ENCODE results near the gene CDC25C.
A peak's percentile ranks its signal among the peaks of the same experiment; 100 is the strongest.

Gene CDC25C

DNA sequence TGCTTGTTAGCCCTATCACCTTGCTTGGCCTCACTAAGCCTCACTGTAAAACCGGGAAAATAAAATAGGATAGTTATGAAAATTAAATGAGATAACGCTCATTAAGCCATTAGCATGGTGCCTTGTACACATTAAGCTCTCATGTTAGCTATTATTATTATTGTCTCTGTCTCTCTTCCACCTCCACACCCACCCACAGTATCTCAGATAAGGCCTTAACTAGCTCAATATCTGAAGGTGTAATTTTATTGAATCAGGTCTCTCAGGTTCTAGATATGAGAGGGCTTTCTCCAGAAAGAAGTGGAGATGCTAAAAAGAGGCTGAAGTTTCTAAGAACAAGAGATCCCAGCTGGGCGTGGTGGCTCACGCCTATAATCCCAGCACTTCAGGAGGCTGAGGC lies 84.8 kb downstream of the CDC25C start:
- Histone ChIP-seq H3K4me1 (no peaks in the 10 kb centered on the region), H3K36me3 (no peaks in the 10 kb centered on the region), H3K4me3 (ENCODE audit: low read depth, low read length) (no peak overlapping the region), H3K27me3 (peaks cover 26% of the 10 kb centered on the region), H3K9me3 (no peaks in the 10 kb centered on the region)
- TF ChIP-seq, protein P1, sequence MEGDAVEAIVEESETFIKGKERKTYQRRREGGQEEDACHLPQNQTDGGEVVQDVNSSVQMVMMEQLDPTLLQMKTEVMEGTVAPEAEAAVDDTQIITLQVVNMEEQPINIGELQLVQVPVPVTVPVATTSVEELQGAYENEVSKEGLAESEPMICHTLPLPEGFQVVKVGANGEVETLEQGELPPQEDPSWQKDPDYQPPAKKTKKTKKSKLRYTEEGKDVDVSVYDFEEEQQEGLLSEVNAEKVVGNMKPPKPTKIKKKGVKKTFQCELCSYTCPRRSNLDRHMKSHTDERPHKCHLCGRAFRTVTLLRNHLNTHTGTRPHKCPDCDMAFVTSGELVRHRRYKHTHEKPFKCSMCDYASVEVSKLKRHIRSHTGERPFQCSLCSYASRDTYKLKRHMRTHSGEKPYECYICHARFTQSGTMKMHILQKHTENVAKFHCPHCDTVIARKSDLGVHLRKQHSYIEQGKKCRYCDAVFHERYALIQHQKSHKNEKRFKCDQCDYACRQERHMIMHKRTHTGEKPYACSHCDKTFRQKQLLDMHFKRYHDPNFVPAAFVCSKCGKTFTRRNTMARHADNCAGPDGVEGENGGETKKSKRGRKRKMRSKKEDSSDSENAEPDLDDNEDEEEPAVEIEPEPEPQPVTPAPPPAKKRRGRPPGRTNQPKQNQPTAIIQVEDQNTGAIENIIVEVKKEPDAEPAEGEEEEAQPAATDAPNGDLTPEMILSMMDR (IDR thresholded peaks at IDR 0.05; ENCODE audit: low read depth, low read length) = no peak
- DNase-seq = no peak

DNA sequence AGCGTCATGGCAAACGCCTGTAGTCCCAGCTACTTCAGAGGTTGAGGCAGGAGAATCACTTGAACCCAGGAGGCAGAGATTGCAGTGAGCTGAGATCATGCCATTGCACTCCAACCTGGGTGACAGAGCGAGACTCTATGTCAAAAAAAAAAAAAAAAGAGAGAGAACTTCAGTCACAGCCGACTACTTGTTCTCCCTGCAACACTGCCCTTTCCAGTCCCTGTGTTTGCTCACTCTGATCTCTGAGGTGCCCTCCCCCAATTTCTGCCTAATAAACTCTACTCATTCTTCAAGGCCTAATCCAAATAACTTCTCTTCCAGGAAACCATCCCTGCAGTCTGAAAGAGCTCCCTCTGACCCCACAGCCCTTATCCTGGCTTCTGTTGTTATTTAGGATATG lies 85.3 kb downstream of the CDC25C start:
- DNase-seq = no peak
- no peaks in the 10 kb centered on the region for H3K9me3 ChIP-seq
- no peaks in the 10 kb centered on the region for H3K4me1 ChIP-seq
- no peaks in the 10 kb centered on the region for H3K36me3 ChIP-seq
- peaks cover 31% of the 10 kb centered on the region for H3K27me3 ChIP-seq
- TF ChIP-seq, protein P1 (IDR thresholded peaks at IDR 0.05; ENCODE audit: low read depth, low read length) = no peak
- H3K4me3 ChIP-seq (ENCODE audit: low read depth, low read length) = no peak overlapping the region

DNA sequence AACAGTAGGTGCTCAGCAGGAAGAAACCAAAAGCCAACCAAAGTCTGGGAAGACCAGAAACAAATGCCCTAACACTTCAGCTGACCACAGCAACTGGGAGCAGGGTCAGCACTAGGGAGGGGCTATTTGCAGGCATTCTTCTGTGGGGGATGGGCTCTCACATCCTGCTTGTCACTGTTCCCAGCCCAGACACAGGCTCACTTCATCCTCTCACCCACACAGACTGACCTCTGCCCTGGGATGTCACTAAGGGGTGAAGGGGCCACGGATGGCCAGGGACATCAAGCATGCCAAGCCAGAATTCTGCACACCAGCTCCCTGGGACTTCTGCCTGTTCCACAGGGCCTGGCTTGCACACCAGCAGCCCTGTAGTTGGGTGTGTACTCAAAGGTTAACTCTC lies 85.9 kb downstream of the CDC25C start:
- DNase-seq = no peak
- Histone ChIP-seq H3K27me3 (peaks cover 37% of the 10 kb centered on the region), H3K36me3 (no peaks in the 10 kb centered on the region), H3K4me1 (no peaks in the 10 kb centered on the region), H3K9me3 (no peaks in the 10 kb centered on the region), H3K4me3 (ENCODE audit: low read depth, low read length) (no peak overlapping the region)
- TF ChIP-seq, protein P1 (IDR thresholded peaks at IDR 0.05; ENCODE audit: low read depth, low read length) = no peak

DNA sequence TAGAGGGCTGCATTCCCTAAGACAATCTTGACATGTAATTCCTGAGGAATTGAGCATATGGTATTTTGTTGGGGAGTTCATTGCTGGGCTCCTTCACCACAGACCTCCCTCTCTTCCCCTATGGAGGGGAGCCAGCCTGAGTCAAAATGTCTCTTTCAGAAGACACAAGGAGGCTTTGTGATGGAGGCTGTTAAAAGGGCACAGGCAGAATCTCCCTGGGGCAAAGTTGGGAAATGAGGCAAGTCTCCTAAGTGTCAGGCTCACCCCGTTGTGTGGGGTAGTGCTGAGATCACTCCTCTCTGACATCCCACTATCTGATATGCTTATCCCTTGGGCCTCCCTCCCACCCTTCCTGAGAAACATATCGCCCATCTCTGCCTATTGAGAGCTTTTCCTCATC lies 87.8 kb downstream of the CDC25C start:
- peaks cover 54% of the 10 kb centered on the region for H3K27me3 ChIP-seq
- no peak overlapping the region for H3K4me3 ChIP-seq (ENCODE audit: low read depth, low read length)
- DNase-seq = no peak
- TF ChIP-seq, protein P1 (IDR thresholded peaks at IDR 0.05; ENCODE audit: low read depth, low read length) = no peak
- H3K36me3 ChIP-seq = no peaks in the 10 kb centered on the region
- no peaks in the 10 kb centered on the region for H3K9me3 ChIP-seq
- no peaks in the 10 kb centered on the region for H3K4me1 ChIP-seq

DNA sequence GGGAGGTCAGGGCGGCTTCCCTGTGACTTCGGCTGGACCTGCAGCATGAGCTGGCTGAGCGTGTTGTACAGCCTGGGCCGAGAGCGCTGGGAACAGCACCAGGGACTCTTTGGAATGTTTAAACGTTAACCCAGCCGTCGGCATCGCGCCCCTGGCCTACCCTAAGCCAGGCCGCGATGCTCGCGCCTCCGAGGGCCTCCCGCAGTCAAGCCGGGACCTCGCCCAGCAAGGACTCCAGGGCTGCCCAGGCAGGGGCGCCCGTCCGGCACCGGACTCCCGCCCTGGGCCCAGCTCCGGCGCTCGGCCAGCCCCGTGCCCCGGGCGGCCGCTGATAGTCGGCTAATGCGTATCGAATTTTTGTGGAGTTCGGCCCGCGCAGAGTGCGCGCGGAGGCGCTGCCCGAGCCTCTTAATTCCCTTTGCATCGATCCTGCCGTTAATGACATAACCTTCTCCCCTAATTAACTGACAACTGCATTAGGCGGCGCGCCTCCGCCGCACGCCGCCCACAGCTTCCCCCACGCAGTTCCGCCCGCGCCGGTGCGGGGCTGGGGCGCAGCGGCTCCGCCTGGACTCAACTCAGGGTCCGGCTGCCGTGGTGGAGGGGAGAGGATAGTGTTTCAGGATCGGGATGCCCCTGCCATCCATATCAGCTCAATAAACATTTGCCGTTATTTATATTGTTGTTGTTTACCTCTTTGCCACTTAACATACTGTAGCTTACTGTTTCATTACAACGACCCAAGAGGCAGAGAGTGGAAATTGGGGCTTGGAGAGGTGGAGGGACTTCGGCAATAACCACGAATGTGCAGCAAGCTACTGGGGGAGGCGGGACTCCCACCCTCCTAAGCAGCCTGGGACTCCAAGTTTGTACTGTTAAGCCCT lies 89.7 kb downstream of the CDC25C start:
- peak; percentile 21 for DNase-seq
- Histone ChIP-seq H3K27me3 (peaks cover 67% of the 10 kb centered on the region), H3K4me3 (ENCODE audit: low read depth, low read length) (peak overlapping the region; percentile 45), H3K36me3 (no peaks in the 10 kb centered on the region), H3K9me3 (no peaks in the 10 kb centered on the region), H3K4me1 (no peaks in the 10 kb centered on the region)
- TF ChIP-seq, protein P1 (IDR thresholded peaks at IDR 0.05; ENCODE audit: low read depth, low read length) = no peak

DNA sequence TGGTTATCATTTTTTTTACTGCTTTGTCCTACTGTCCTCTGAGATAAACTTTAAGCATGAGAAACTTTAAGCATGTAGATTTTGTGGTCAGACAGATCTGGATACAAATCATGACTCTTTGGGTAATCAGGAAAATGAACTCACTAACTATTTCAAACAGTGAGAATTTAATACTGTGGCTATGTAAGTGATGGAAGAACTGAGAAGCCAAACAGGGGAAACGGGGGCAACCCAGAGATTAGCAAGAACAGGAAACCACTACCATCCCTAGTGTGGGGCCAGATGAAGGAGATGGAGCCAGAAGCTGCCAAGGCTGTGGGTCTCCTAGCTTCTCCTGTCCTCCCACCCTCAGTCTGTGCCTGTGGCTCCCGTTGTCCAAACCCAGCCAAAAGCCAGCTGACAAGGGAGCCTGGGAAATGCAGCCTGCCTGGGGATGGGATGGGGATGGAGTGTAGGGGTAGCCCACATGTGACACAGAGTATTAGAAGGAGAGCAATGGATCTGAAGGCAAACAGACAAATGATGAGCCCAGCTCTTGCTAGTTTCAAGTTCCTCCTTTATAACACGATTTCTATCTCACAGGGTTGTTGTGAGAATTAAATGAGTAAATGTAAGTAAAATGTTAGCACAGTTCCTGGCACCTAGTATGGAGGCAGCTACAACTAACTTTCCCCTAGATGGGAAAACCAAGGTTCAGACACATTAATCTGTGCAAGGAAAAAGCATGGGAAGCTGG lies 90.8 kb downstream of the CDC25C start:
- TF ChIP-seq, protein P1 (IDR thresholded peaks at IDR 0.05; ENCODE audit: low read depth, low read length) = no peak
- Histone ChIP-seq H3K27me3 (peaks cover 78% of the 10 kb centered on the region), H3K9me3 (no peaks in the 10 kb centered on the region)

More for the DNA sequence above, 90.8 kb downstream of the CDC25C start:
- Histone ChIP-seq H3K4me3 (ENCODE audit: low read depth, low read length) (no peak overlapping the region), H3K4me1 (no peaks in the 10 kb centered on the region), H3K36me3 (no peaks in the 10 kb centered on the region)
- no peak for DNase-seq

Measured in BE2C (cell line).